Neural progenitor cell (in vitro differentiated cells): ENCODE results near the gene DSG1. TPM values are rescaled to one million over a fixed set of nuclear protein-coding genes. Genes with fewer than 3 reads are reported as not detected.

Experiments
- DNase-seq: peaks from one replicate; pipeline ENCODE4 v3.0.0-alpha.2; 2016; ENCODE audit warnings: low spot score
- H2AFZ ChIP-seq: fragments of 200-600 bp; sonication (generic); replicated peaks from 2 replicates; pipeline ENCODE4 v1.6.1; 2016; ENCODE audit warnings: antibody characterized with exemption
- H3F3A ChIP-seq: fragments of 200-600 bp; sonication (generic); 2 replicates; pipeline ENCODE4 v1.6.1; 2016; ENCODE audit warnings: antibody characterized with exemption, low read depth
- H3K27ac ChIP-seq: fragments of 200-600 bp; sonication (generic); 2 replicates; pipeline ENCODE4 v1.5.1; 2016; ENCODE audit warnings: mild to moderate bottlenecking
- H3K27me3 ChIP-seq: fragments of 200-600 bp; sonication (generic); 2 replicates; pipeline ENCODE4 v1.6.1; 2016; ENCODE audit warnings: mild to moderate bottlenecking, moderate library complexity
- H3K36me3 ChIP-seq: fragments of 200-600 bp; sonication (generic); 2 replicates; pipeline ENCODE4 v1.5.1; 2016
- H3K4me1 ChIP-seq: fragments of 200-600 bp; sonication (generic); 2 replicates; pipeline ENCODE4 v1.6.1; 2016; ENCODE audit warnings: mixed run types
- H3K4me2 ChIP-seq: fragments of 200-600 bp; sonication (generic); 2 replicates; pipeline ENCODE4 v1.6.1; 2016
- H3K4me3 ChIP-seq: fragments of 200-600 bp; sonication (generic); 2 replicates; pipeline ENCODE4 v1.5.1; 2016
- H3K79me2 ChIP-seq: fragments of 200-600 bp; sonication (generic); 2 replicates; pipeline ENCODE4 v1.6.1; 2016; ENCODE audit warnings: low read depth
- H3K9ac ChIP-seq: fragments of 200-600 bp; sonication (generic); 2 replicates; pipeline ENCODE4 v1.6.1; 2016
- H3K9me3 ChIP-seq: fragments of 200-600 bp; sonication (generic); 2 replicates; pipeline ENCODE4 v1.5.1; 2016; ENCODE audit warnings: low read depth
- H4K20me1 ChIP-seq: fragments of 200-600 bp; sonication (generic); 2 replicates; pipeline ENCODE4 v1.6.1; 2016; ENCODE audit warnings: low read depth
- H3K27ac Mint-ChIP-seq: 3 replicates; pipeline ENCODE4 v1.8.0; 2021; ENCODE audit warnings: mixed read lengths
- H3K27me3 Mint-ChIP-seq: 2 replicates; pipeline ENCODE4 v1.8.0; 2022; ENCODE audit warnings: low read depth, mild to moderate bottlenecking, inconsistent platforms, moderate library complexity, mixed read lengths; ENCODE audit not compliant: insufficient read depth
- H3K36me3 Mint-ChIP-seq: 3 replicates; pipeline ENCODE4 v1.8.0; 2021; ENCODE audit warnings: mixed read lengths
- H3K4me1 Mint-ChIP-seq: 3 replicates; pipeline ENCODE4 v1.8.0; 2021; ENCODE audit warnings: mixed read lengths
- H3K4me3 Mint-ChIP-seq: 3 replicates; pipeline ENCODE4 v1.8.0; 2021; ENCODE audit warnings: mild to moderate bottlenecking, moderate library complexity, mixed read lengths
- H3K9me3 Mint-ChIP-seq: 3 replicates; pipeline ENCODE4 v1.8.0; 2020; ENCODE audit warnings: mixed read lengths
- EZH2 ChIP-seq: fragments of 200-600 bp; sonication (generic); IDR thresholded peaks from 2 replicates; pipeline ENCODE4 v1.6.1; 2017; ENCODE audit warnings: antibody characterized with exemption, mild to moderate bottlenecking, moderate library complexity
- EZH2phosphoT487 ChIP-seq: fragments of 200-600 bp; sonication (generic); IDR thresholded peaks from 2 replicates; pipeline ENCODE4 v1.6.1; 2017; ENCODE audit warnings: antibody characterized with exemption
- total RNA-seq: library from RNA; depleted of rRNA; stranded (reverse); fragments of >200 nt; gene quantifications from 2 replicates; pipeline ENCODE4 v1.2.3, GENCODE V29; 2015; ENCODE audit warnings: low replicate concordance
- TF ChIP-seq, protein P1 (sequence below): fragments of 200-600 bp; sonication (generic); IDR thresholded peaks from 2 replicates; pipeline ENCODE4 v1.5.1; 2017; ENCODE audit warnings: antibody characterized with exemption, mild to moderate bottlenecking

DSG1 gene
- total RNA-seq, 1 donor from 2014 or later = not detected

DNA sequence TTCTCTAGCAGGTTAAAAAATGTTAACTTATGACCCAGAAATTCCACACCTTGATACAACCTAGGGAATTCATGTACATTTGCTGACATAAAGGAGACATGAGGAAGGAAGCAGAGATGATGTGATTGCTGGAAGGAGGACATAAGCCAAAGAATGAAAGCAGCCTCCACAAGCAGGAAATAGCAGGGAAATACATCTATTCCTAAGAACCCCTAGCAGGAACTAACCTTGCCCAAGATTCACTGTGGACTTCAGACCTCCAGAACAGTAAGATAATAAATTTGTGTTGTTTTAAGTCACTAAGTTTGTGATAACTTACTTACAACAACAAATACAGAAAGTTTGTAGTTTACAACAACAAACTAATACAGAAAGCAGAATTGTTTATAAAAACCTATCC is 54.0 kb downstream of the DSG1 start:
- Histone ChIP-seq H3K36me3 (no peaks in the 10 kb centered on the region), H3K27ac (no peak overlapping the region), H3K4me3 (no peak overlapping the region), H3K4me1 (no peaks in the 10 kb centered on the region), H3K9ac (no peak overlapping the region), H3K79me2 (no peaks in the 10 kb centered on the region), H4K20me1 (no peaks in the 10 kb centered on the region), H3K9me3 (no peaks in the 10 kb centered on the region), H3K4me2 (no peak overlapping the region), H3K27me3 (no peaks in the 10 kb centered on the region), H3F3A (no peaks in the 10 kb centered on the region), H2AFZ (no peak overlapping the region)
- H3K4me3 Mint-ChIP-seq = no peak overlapping the region
- TF ChIP-seq EZH2phosphoT487 (no peak), EZH2 (no peak)
- TF ChIP-seq, protein P1, sequence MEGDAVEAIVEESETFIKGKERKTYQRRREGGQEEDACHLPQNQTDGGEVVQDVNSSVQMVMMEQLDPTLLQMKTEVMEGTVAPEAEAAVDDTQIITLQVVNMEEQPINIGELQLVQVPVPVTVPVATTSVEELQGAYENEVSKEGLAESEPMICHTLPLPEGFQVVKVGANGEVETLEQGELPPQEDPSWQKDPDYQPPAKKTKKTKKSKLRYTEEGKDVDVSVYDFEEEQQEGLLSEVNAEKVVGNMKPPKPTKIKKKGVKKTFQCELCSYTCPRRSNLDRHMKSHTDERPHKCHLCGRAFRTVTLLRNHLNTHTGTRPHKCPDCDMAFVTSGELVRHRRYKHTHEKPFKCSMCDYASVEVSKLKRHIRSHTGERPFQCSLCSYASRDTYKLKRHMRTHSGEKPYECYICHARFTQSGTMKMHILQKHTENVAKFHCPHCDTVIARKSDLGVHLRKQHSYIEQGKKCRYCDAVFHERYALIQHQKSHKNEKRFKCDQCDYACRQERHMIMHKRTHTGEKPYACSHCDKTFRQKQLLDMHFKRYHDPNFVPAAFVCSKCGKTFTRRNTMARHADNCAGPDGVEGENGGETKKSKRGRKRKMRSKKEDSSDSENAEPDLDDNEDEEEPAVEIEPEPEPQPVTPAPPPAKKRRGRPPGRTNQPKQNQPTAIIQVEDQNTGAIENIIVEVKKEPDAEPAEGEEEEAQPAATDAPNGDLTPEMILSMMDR = no peak
- H3K27me3 Mint-ChIP-seq = no peaks in the 10 kb centered on the region
- no peak overlapping the region for H3K27ac Mint-ChIP-seq
- no peak for DNase-seq
- H3K36me3 Mint-ChIP-seq = no peaks in the 10 kb centered on the region
- no peaks in the 10 kb centered on the region for H3K4me1 Mint-ChIP-seq
- no peaks in the 10 kb centered on the region for H3K9me3 Mint-ChIP-seq

- no peak overlapping the region for H3K27ac Mint-ChIP-seq
- H3K9me3 Mint-ChIP-seq = no peaks in the 10 kb centered on the region
- H3F3A ChIP-seq = no peaks in the 10 kb centered on the region
- no peak overlapping the region for H3K27ac ChIP-seq
- H3K4me2 ChIP-seq = no peak overlapping the region
- no peaks in the 10 kb centered on the region for H3K36me3 ChIP-seq
- no peaks in the 10 kb centered on the region for H3K36me3 Mint-ChIP-seq
- no peaks in the 10 kb centered on the region for H3K27me3 Mint-ChIP-seq
- H3K9ac ChIP-seq = no peak overlapping the region
- no peaks in the 10 kb centered on the region for H3K4me1 ChIP-seq
- H3K9me3 ChIP-seq = no peaks in the 10 kb centered on the region
- H3K27me3 ChIP-seq = no peaks in the 10 kb centered on the region
- H4K20me1 ChIP-seq = no peaks in the 10 kb centered on the region
- TF ChIP-seq EZH2phosphoT487 (no peak), EZH2 (no peak)
- H3K4me3 Mint-ChIP-seq = no peak overlapping the region
- H3K4me3 ChIP-seq = no peak overlapping the region
- no peak for DNase-seq
- H3K79me2 ChIP-seq = no peaks in the 10 kb centered on the region
- H3K4me1 Mint-ChIP-seq = no peaks in the 10 kb centered on the region
- H2AFZ ChIP-seq = no peak overlapping the region
Measured at GRCh38 chr18:31373641-31374040, 55.7 kb downstream of the DSG1 start.

DNA sequence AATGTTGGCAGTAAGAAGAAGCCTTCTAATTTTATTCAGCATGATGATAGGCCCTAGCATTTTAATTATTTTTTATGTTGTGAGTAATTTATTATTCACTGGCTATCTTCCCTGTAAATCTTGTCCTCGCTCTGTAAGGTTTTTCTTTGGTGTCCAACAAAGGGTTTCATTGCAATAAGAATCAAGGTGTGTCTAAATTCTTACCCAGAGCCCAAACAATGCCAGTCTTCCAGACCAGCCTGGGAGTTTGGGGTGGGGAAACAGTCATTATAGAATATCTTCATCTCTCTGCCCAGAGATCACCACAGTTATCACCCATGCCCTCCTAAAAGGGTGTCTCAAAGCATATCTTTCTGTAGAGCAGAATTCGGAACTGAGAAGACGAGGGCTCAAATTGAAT is 58.5 kb downstream of the DSG1 start, which contains the start of gene DSG4:
TSS of gene DSG4 (plus strand) at position 301 of the 400 bp plus-strand sequence. CDS start 135 bp downstream, outside the sequence.
- no peaks in the 10 kb centered on the region for H3K79me2 ChIP-seq
- Mint-ChIP-seq H3K27ac (no peak within 1 kb of the TSS), H3K9me3 (no peaks in the 10 kb centered on the region), H3K27me3 (no peaks in the 10 kb centered on the region), H3K36me3 (no peaks in the 10 kb centered on the region), H3K4me1 (no peaks in the 10 kb centered on the region), H3K4me3 (no peak within 1 kb of the TSS)
- H3K27me3 ChIP-seq = no peaks in the 10 kb centered on the region
- H3F3A ChIP-seq = no peaks in the 10 kb centered on the region
- no peaks in the 10 kb centered on the region for H3K36me3 ChIP-seq
- no peaks in the 10 kb centered on the region for H3K4me1 ChIP-seq
- TF ChIP-seq, protein P1 = no peak
- TF ChIP-seq EZH2 (no peak), EZH2phosphoT487 (no peak)
- no peak within 1 kb of the TSS for H3K4me2 ChIP-seq
- H3K9ac ChIP-seq = no peak within 1 kb of the TSS
- no peak within 1 kb of the TSS for H3K4me3 ChIP-seq
- H4K20me1 ChIP-seq = no peaks in the 10 kb centered on the region
- H3K9me3 ChIP-seq = no peaks in the 10 kb centered on the region
- DNase-seq = no peak
- H3K27ac ChIP-seq = no peak within 1 kb of the TSS
- H2AFZ ChIP-seq = no peak within 1 kb of the TSS

DNA sequence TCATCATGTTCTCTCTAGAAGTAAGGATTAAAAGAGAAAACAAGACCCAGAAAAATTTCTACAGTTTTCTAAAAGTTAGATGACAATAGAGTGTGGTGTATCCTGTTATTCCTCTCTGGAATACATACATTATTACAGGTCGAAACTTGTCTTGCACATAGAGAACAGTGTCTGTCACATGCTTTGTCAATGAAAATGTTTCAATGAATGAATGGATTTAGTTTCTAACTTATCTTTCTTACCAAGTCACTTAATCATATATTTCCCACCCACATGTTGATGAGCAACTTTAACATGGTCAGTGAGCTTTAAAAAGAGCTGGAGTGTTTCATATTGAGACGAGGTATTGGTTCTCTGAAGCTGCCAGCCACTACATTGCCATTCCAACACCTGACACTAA is 63.0 kb downstream of the DSG1 start:
- H3F3A ChIP-seq = no peaks in the 10 kb centered on the region

More for the DNA sequence above, 63.0 kb downstream of the DSG1 start:
- Histone ChIP-seq H3K79me2 (no peaks in the 10 kb centered on the region), H4K20me1 (no peaks in the 10 kb centered on the region), H3K27me3 (no peaks in the 10 kb centered on the region), H3K9ac (no peak overlapping the region), H3K4me3 (no peak overlapping the region), H2AFZ (no peak overlapping the region), H3K9me3 (no peaks in the 10 kb centered on the region), H3K4me2 (no peak overlapping the region), H3K36me3 (no peaks in the 10 kb centered on the region), H3K27ac (no peak overlapping the region), H3K4me1 (no peaks in the 10 kb centered on the region)
- Mint-ChIP-seq H3K27ac (no peak overlapping the region), H3K4me3 (no peak overlapping the region), H3K36me3 (no peaks in the 10 kb centered on the region), H3K27me3 (no peaks in the 10 kb centered on the region), H3K4me1 (no peaks in the 10 kb centered on the region), H3K9me3 (no peaks in the 10 kb centered on the region)
- no peak for DNase-seq
- no peak for TF ChIP-seq EZH2phosphoT487
- no peak for TF ChIP-seq EZH2
- TF ChIP-seq, protein P1 = no peak
